HG03432 (cell line): ENCODE results near the gene CPAMD8.
A peak's percentile ranks its signal among the peaks of the same experiment; 100 is the strongest.

Experiments
- ATAC-seq: cut with Tn5 transposase; IDR thresholded peaks from one replicate; pipeline ENCODE4 v1.9.1; 2021; ENCODE audit warnings: mild to moderate bottlenecking, moderate library complexity; ENCODE audit not compliant: unreplicated experiment

Gene CPAMD8

GRCh38 chr19:16896146-16897028, 130.2 kb downstream of the CPAMD8 start:
- peak; percentile 28 for ATAC-seq

GRCh38 chr19:16895467-16896145, 131.0 kb downstream of the CPAMD8 start:
- ATAC-seq: no peak

- no peak for ATAC-seq
Observed at GRCh38 chr19:16894080-16894479, 132.5 kb downstream of the CPAMD8 start.

GRCh38 chr19:16893686-16893989, 133.0 kb downstream of the CPAMD8 start:
- ATAC-seq: no peak

GRCh38 chr19:16892868-16893685, 133.5 kb downstream of the CPAMD8 start:
- ATAC-seq: no peak

- ATAC-seq: no peak
Observed at GRCh38 chr19:16892436-16892835, 134.2 kb downstream of the CPAMD8 start.

- no peak for ATAC-seq
Observed at GRCh38 chr19:16891696-16892382, 134.8 kb downstream of the CPAMD8 start.

- ATAC-seq: no peak
Observed at GRCh38 chr19:16890461-16891184, 136.0 kb downstream of the CPAMD8 start.

GRCh38 chr19:16889883-16890460, 136.6 kb downstream of the CPAMD8 start:
- ATAC-seq: no peak

- ATAC-seq: no peak
Observed at GRCh38 chr19:16889366-16889882, 137.2 kb downstream of the CPAMD8 start.

GRCh38 chr19:16888629-16889365, 137.8 kb downstream of the CPAMD8 start, which contains the start of gene F2RL3:
F2RL3 (plus strand) TSS chr19:16888999; CDS start chr19:16889190, 191 bp downstream.
- ATAC-seq: peak; percentile 39

- ATAC-seq: no peak
Observed at GRCh38 chr19:16887353-16888265, 139.0 kb downstream of the CPAMD8 start.

- ATAC-seq: no peak
Observed at GRCh38 chr19:16886305-16886880, 140.2 kb downstream of the CPAMD8 start.

GRCh38 chr19:16885166-16885565, 141.4 kb downstream of the CPAMD8 start:
- no peak for ATAC-seq

GRCh38 chr19:16883522-16883921, 143.1 kb downstream of the CPAMD8 start:
- ATAC-seq: no peak

GRCh38 chr19:16882146-16882545, 144.5 kb downstream of the CPAMD8 start:
- no peak for ATAC-seq

GRCh38 chr19:16880884-16881554, 145.6 kb downstream of the CPAMD8 start:
- no peak for ATAC-seq
